Lower leg skin (tissue), 3 donors: Measurements from ENCODE around the gene MMADHC.

Experiments used
- CTCF ChIP-seq, 3 donors: fragments of 450-650 bp; IDR thresholded peaks; one replicate each; pipeline ENCODE4 v1.5.1; 2016; ENCODE audit warnings: antibody characterized with exemption in 3 of 3, mild to moderate bottlenecking in 3 of 3, moderate library complexity in 2 of 3
- POLR2A ChIP-seq, 2 donors: fragments of 450-650 bp; IDR thresholded peaks; one replicate each; pipeline ENCODE4 v1.6.1; 2016 to 2017; ENCODE audit warnings: antibody characterized with exemption in 2 of 2, mild to moderate bottlenecking in 1 of 2, moderate library complexity in 1 of 2

- TF ChIP-seq CTCF (IDR thresholded peaks at IDR 0.05): no peak
- TF ChIP-seq POLR2A (IDR thresholded peaks at IDR 0.05): no peak
Measured at GRCh38 chr2:149611100-149611820, 23.7 kb upstream of the MMADHC start.
